Cardiac muscle cell (in vitro differentiated cells and primary cell): ENCODE measurements around the gene NFATC3. TPM values are rescaled to one million over a fixed set of nuclear protein-coding genes. Genes with fewer than 3 reads are reported as not detected.
"Not testable (repeated sequence)": the region's sequence is repeated elsewhere in the genome, so short reads cannot be mapped to it uniquely, and the experiment has no call there.

Experiments used
- DNase-seq, 2 donors: peaks; one replicate each; pipeline versions ENCODE4 v3.0.0 to v3.0.0-alpha.2; 2010 to 2017; ENCODE audit warnings: low read depth in 1 of 2, low spot score in 1 of 2
- H3K27ac ChIP-seq: fragments of 200-600 bp; sonication (generic); 2 replicates; pipeline ENCODE4 v1.5.1; 2016
- H3K27me3 ChIP-seq: fragments of 200-600 bp; sonication (generic); 2 replicates; pipeline ENCODE4 v1.6.0; 2016; ENCODE audit warnings: control low read depth
- H3K36me3 ChIP-seq: fragments of 200-600 bp; sonication (generic); 2 replicates; pipeline ENCODE4 v1.5.1; 2016; ENCODE audit warnings: control low read depth
- H3K4me1 ChIP-seq: fragments of 200-600 bp; sonication (generic); 2 replicates; pipeline ENCODE4 v1.8.1; 2017; ENCODE audit warnings: low read depth, mild to moderate bottlenecking, mixed run types
- H3K4me3 ChIP-seq: fragments of 200-600 bp; sonication (generic); 2 replicates; pipeline ENCODE4 v1.5.1; 2016; ENCODE audit warnings: mild to moderate bottlenecking
- H3K9me3 ChIP-seq: fragments of 200-600 bp; sonication (generic); 2 replicates; pipeline ENCODE4 v1.5.1; 2017; ENCODE audit warnings: low read depth, mild to moderate bottlenecking, control low read depth
- CTCF ChIP-seq: IDR thresholded peaks from 2 replicates; pipeline ENCODE4 v1.5.1; 2012; ENCODE audit warnings: low read depth, mild to moderate bottlenecking, low read length
- polyA plus RNA-seq: library from polyadenylated mRNA; unstranded; fragments of >200 nt; fragmentation: Nextera tagmentation; extraction: Ambion mirVana; gene quantifications from 2 replicates; pipeline ENCODE4 v1.2.1, GENCODE V29; 2016
- total RNA-seq: library from RNA; depleted of rRNA; stranded (reverse); fragments of >200 nt; gene quantifications from 2 replicates; pipeline ENCODE4 v1.2.3, GENCODE V29; 2016

NFATC3 gene
- total and polyA plus RNA-seq, 2 experiments from 2014 or later = 13.6 to 26.2 TPM

GRCh38 chr16:68088130-68088972 lies 3.2 kb downstream of the NFATC3 start:
- Histone ChIP-seq H3K36me3 (no peaks in the 10 kb centered on the region), H3K27me3 (no peaks in the 10 kb centered on the region), H3K4me1 (peaks cover 31% of the 10 kb centered on the region), H3K4me3 (no peak overlapping the region), H3K9me3 (no peaks in the 10 kb centered on the region), H3K27ac (no peak overlapping the region)
- DNase-seq = no peak
- TF ChIP-seq CTCF = no peak

DNA sequence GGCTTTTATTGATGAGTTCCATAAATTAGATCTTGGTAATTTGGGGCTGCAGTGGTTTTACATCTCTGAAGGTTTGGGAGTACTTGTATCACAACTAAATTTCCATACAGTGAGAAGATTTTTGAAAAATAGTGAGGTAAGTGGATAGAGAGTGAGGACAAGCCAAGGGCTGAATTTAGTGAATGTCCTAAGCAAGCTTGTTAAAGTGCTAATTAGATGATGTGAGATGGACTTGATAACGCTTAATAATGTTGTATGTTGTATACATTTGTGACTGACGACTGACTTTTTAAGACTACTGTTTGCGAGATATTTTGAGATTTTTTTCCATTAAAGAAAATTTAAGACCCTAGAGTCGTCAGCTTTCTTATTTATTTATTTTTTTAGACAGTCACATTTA lies 3.9 kb downstream of the NFATC3 start:
- no peak for TF ChIP-seq CTCF
- peaks cover 25% of the 10 kb centered on the region for H3K4me1 ChIP-seq
- no peak overlapping the region for H3K27ac ChIP-seq
- no peaks in the 10 kb centered on the region for H3K9me3 ChIP-seq
- no peak for DNase-seq
- H3K27me3 ChIP-seq = no peaks in the 10 kb centered on the region
- H3K36me3 ChIP-seq = no peaks in the 10 kb centered on the region
- H3K4me3 ChIP-seq = no peak overlapping the region

DNA sequence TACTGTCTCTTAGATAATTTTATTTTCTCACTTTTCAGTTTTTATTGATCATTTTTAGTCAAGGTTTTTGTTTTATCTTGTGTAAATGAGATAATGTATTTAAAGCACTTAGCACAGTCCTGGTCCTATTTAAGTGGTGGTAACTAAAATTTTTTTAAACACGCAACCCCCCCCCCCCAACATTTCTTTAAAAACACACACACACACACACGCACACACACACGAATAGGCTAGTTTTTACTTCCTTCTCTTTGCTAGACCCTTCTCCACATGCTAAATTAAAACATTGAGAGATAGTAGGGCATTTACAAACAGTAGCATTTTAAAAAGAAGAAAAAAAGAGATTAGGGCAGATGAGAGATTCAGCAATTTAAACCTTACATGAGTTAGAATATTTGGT lies 5.0 kb downstream of the NFATC3 start:
- no peaks in the 10 kb centered on the region for H3K9me3 ChIP-seq
- no peak for TF ChIP-seq CTCF
- H3K36me3 ChIP-seq = no peaks in the 10 kb centered on the region
- peaks cover 22% of the 10 kb centered on the region for H3K4me1 ChIP-seq
- H3K27ac ChIP-seq = no peak overlapping the region
- H3K4me3 ChIP-seq = no peak overlapping the region
- no peaks in the 10 kb centered on the region for H3K27me3 ChIP-seq
- no peak for DNase-seq

DNA sequence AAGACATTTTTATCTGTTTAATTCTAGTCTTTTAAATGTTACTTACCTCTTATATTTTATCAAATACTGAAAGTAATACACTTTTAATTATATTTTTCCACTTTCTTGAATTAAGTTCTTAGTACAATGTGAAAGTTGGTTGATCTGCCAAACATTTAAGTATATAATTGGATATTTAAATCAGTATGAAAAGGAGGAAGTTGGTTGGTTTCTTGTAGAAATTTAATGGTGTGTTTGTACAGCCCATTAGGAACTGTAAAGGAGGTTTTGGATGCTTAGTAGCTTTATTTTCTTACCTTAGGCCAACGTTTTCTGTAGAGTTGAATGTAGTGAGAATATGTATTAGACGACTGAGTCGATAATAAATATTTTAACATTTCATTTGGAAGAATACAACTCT lies 5.4 kb downstream of the NFATC3 start:
- Histone ChIP-seq H3K36me3 (no peaks in the 10 kb centered on the region), H3K27ac (no peak overlapping the region), H3K27me3 (no peaks in the 10 kb centered on the region), H3K4me3 (no peak overlapping the region), H3K9me3 (no peaks in the 10 kb centered on the region), H3K4me1 (peaks cover 22% of the 10 kb centered on the region)
- no peak for DNase-seq
- TF ChIP-seq CTCF = no peak

DNA sequence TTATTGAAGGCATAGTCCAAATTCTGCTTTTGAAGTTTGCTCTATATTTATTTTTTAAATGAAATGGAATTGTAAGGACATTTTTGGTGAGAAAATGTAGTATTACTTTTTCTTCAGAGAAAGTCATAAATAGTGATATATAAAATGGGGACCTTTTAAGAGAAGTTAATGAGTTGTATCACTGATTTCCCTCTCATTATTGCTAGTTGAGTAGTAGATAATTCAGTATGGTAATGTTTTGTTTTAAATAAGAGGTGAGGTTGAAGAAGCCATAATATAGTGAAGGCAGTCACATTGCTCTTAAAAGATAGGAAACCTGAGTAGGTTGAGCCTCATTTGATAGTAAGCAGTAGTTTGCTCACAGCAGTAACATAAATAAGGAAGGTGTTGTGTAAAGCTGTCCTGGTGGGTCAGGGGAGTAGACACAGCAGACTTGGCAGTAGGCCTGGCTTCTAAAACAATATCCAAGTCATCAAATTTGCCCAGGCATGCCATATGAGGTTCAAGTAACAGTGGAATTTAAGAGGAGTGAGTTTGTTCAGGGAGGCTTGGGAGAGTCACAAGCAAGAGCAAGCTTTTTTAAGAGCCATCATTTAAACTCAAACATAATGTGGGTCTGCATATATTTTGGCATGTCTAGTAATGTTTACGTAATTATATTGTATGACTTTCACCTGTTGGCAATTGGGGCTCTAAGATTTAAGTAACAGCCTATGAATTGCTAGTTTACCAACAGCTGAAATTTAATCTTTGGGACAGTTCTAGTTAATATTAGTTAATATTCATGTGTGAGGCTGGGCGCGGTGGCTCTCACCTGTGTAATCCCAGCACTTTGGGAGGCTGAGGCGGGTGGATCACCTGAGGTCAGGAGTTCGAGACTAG lies 6.5 kb downstream of the NFATC3 start:
- H3K27ac ChIP-seq = peak overlapping the region; percentile 27
- H3K4me3 ChIP-seq = no peak overlapping the region
- peak in 1 of 2 donors; percentile 67 for DNase-seq
- H3K9me3 ChIP-seq = no peaks in the 10 kb centered on the region
- TF ChIP-seq CTCF = no peak
- H3K4me1 ChIP-seq = peaks cover 20% of the 10 kb centered on the region
- H3K36me3 ChIP-seq = no peaks in the 10 kb centered on the region
- H3K27me3 ChIP-seq = no peaks in the 10 kb centered on the region

DNA sequence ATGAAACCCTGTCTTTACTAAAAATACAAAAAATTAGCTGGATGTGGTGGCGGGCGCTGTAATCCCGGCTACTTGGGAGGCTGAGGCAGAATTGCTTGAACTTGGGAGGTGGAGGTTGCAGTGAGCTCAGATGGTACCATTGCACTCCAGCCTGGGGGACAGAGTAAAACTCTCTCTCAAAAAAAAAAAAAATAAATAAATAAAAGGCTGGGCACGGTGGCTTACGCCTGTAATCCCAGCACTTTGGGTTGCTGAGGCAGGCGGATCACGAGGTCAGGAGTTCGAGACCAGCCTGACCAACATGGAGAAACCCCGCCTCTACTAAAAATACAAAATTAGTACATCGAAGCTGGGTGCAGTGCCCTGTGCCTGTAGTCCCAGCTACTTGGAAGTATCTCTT lies 7.1 kb downstream of the NFATC3 start:
- not testable (repeated sequence) for H3K27me3 ChIP-seq, H3K27ac ChIP-seq, H3K36me3 ChIP-seq, H3K4me3 ChIP-seq, DNase-seq, H3K9me3 ChIP-seq
- H3K4me1 ChIP-seq = peaks cover 13% of the 10 kb centered on the region
